K562 (cell line): ENCODE data around the gene ZMYM2.

Experiments used
- ARID4B ChIP-seq: sonication (generic); formaldehyde crosslinking; IDR thresholded peaks from 2 replicates; pipeline ENCODE4 v1.8.0; 2022; ENCODE audit warnings: mild to moderate bottlenecking, missing genetic modification reagents
- ZFP30 ChIP-seq: fragments of 250-450 bp; sonication (Bioruptor Pico); IDR thresholded peaks from 2 replicates; pipeline ENCODE4 v1.8.0; 2022; ENCODE audit warnings: moderate library complexity, mild to moderate bottlenecking, inconsistent platforms, borderline replicate concordance
- ZNF121 ChIP-seq: sonication (generic); formaldehyde crosslinking; conservative IDR thresholded peaks from 2 replicates; pipeline ENCODE4 v1.8.0; 2022; ENCODE audit warnings: missing genetic modification reagents
- TF ChIP-seq, protein P1 (sequence below), 3 experiments: IDR thresholded peaks in 2 of 3; conservative IDR thresholded peaks in 1 of 3; 2 replicates each; pipeline ENCODE4 v1.5.1; 2011 to 2012; ENCODE audit warnings: low read length in 3 of 3, mild to moderate bottlenecking in 3 of 3, control low read depth in 2 of 3, improper control_type of control experiment in 1 of 3, inconsistent platforms in 1 of 3, low read depth in 1 of 3, mixed read lengths in 1 of 3, moderate library complexity in 1 of 3; ENCODE audit not compliant: insufficient read depth in 2 of 3
- TF ChIP-seq, protein P2 (sequence below): IDR thresholded peaks from 3 replicates; pipeline ENCODE4 v1.6.1; 2011; ENCODE audit warnings: borderline replicate concordance, mild to moderate bottlenecking; ENCODE audit not compliant: insufficient read length, insufficient read depth

DNA sequence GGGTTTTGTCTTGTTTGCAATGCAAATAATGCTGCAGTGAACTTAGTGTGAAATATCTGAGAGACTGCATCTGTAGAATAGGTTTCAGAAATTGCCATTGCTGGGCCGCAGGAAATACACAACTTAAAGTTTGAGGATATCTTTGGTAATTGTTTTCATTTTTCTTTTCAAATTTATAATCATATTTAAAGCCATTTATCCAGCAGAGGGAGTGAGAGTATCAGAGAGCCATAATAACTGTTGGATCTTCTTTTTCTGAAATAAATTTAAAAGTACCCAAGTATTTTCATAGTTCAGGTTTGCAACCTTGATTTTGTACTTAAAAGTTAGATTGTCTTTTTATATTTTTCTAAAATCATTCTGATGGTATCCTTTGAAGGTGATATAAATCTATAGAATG lies 99.4 kb downstream of the ZMYM2 start:
- TF ChIP-seq, protein P1, sequence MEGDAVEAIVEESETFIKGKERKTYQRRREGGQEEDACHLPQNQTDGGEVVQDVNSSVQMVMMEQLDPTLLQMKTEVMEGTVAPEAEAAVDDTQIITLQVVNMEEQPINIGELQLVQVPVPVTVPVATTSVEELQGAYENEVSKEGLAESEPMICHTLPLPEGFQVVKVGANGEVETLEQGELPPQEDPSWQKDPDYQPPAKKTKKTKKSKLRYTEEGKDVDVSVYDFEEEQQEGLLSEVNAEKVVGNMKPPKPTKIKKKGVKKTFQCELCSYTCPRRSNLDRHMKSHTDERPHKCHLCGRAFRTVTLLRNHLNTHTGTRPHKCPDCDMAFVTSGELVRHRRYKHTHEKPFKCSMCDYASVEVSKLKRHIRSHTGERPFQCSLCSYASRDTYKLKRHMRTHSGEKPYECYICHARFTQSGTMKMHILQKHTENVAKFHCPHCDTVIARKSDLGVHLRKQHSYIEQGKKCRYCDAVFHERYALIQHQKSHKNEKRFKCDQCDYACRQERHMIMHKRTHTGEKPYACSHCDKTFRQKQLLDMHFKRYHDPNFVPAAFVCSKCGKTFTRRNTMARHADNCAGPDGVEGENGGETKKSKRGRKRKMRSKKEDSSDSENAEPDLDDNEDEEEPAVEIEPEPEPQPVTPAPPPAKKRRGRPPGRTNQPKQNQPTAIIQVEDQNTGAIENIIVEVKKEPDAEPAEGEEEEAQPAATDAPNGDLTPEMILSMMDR (IDR thresholded peaks at IDR 0.05 in 2 of 3, conservative IDR thresholded peaks at IDR 0.05 in 1 of 3; ENCODE audit: insufficient read depth in 2 of 3, low read depth in 1 of 3, low read length in 3 of 3): no peak
- TF ChIP-seq ZFP30 (no peak), ARID4B (CRISPR knock-in tag) (no peak), ZNF121 (no peak)
- TF ChIP-seq, protein P2, sequence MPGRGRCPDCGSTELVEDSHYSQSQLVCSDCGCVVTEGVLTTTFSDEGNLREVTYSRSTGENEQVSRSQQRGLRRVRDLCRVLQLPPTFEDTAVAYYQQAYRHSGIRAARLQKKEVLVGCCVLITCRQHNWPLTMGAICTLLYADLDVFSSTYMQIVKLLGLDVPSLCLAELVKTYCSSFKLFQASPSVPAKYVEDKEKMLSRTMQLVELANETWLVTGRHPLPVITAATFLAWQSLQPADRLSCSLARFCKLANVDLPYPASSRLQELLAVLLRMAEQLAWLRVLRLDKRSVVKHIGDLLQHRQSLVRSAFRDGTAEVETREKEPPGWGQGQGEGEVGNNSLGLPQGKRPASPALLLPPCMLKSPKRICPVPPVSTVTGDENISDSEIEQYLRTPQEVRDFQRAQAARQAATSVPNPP: no peak
